Measurements from ENCODE around the gene NXF1.
"Not testable (repeated sequence)": the region's sequence is repeated elsewhere in the genome, so short reads cannot be mapped to it uniquely, and the experiment has no call there.

GRCh38 chr11:62749931-62750330 is 55.3 kb downstream of the NXF1 start:
- not testable (repeated sequence) for TF ChIP-seq CTCF, POLR2A, POLR2AphosphoS5, EP300 (IDR thresholded peaks at IDR 0.05)
